SU-DHL-6 (cell line): ENCODE measurements around the gene PPIC.

ENCODE experiments used
- EZH2phosphoT487 ChIP-seq: fragments of 200-600 bp; sonication (generic), shearing (Covaris generic); conservative IDR thresholded peaks from 2 replicates; pipeline ENCODE4 v1.6.1; 2018; ENCODE audit warnings: mild to moderate bottlenecking, antibody characterized with exemption, low read length, moderate library complexity, mixed read lengths
- TF ChIP-seq, protein P1 (sequence below): fragments of 200-600 bp; sonication (generic); IDR thresholded peaks from one replicate; pipeline ENCODE4 v1.5.1; 2017; ENCODE audit warnings: antibody characterized with exemption, mild to moderate bottlenecking, low read length, moderate library complexity; ENCODE audit not compliant: insufficient read depth, poor library complexity, severe bottlenecking

GRCh38 chr5:123083298-123083697, 46.8 kb upstream of the PPIC start:
- TF ChIP-seq, protein P1, sequence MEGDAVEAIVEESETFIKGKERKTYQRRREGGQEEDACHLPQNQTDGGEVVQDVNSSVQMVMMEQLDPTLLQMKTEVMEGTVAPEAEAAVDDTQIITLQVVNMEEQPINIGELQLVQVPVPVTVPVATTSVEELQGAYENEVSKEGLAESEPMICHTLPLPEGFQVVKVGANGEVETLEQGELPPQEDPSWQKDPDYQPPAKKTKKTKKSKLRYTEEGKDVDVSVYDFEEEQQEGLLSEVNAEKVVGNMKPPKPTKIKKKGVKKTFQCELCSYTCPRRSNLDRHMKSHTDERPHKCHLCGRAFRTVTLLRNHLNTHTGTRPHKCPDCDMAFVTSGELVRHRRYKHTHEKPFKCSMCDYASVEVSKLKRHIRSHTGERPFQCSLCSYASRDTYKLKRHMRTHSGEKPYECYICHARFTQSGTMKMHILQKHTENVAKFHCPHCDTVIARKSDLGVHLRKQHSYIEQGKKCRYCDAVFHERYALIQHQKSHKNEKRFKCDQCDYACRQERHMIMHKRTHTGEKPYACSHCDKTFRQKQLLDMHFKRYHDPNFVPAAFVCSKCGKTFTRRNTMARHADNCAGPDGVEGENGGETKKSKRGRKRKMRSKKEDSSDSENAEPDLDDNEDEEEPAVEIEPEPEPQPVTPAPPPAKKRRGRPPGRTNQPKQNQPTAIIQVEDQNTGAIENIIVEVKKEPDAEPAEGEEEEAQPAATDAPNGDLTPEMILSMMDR = no peak
- no peak for TF ChIP-seq EZH2phosphoT487
